A549 treated with CORT108297 at 1 μM for 4 hours (cell line): ENCODE results near the gene PSMA5. TPM values are rescaled to one million over a fixed set of nuclear protein-coding genes. Genes with fewer than 3 reads are reported as not detected.

Experiments
- total RNA-seq: library from RNA; stranded (reverse); fragments of 200-300 nt; extraction: Qiagen RNA extraction; gene quantifications from 5 replicates; pipeline ENCODE4 v1.2.3, GENCODE V29; 2022

PSMA5 gene
- total RNA-seq, result 101 to 118 TPM (median 107 TPM) in 5 replicates

DNA sequence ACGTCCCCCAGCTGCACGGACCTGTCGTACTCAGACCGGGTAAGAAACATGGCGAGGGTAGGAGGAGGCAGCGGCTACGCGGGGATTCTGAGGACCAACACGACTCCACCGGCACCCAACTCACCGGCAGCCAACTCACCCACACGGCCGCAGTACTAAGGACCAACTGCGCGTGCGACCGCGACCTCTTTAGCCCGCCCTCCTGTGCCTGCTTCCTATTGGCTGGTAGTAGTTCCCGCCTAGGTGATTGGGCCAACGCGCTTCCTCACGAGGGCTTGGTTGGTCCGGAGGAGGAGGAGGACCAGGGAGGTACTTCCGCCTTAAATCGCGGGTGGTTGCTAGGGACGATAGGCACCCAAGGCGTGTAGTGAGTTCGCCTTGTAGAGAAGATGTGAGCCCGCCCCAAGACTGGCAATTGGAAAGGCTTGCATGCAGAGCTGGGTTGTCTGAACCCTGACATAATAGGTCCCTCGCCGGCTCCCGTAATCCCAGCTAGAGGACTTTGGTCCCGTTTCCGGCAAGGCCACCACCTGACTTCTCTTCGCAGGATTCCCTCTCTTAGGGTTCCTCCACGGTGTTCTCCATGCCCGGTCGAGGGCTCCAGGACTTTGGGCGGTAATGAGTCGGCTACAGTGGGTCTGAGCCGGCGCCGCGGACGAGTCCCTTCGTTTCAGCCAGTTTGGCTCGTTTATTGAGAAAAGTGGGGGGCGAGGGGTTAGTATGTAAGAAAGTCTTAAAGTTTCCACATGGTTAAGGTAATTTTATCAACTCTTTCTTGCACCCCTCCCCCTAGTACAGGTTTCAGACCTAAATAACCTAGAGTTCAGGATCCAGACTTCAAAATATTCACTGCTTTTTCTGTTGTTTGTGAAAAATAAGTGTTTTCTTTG lies at the start of gene PSMA5:
TSS of gene PSMA5 (minus strand) at position 168 of the 890 bp plus-strand sequence. CDS start at position 50, 118 bp downstream.

DNA sequence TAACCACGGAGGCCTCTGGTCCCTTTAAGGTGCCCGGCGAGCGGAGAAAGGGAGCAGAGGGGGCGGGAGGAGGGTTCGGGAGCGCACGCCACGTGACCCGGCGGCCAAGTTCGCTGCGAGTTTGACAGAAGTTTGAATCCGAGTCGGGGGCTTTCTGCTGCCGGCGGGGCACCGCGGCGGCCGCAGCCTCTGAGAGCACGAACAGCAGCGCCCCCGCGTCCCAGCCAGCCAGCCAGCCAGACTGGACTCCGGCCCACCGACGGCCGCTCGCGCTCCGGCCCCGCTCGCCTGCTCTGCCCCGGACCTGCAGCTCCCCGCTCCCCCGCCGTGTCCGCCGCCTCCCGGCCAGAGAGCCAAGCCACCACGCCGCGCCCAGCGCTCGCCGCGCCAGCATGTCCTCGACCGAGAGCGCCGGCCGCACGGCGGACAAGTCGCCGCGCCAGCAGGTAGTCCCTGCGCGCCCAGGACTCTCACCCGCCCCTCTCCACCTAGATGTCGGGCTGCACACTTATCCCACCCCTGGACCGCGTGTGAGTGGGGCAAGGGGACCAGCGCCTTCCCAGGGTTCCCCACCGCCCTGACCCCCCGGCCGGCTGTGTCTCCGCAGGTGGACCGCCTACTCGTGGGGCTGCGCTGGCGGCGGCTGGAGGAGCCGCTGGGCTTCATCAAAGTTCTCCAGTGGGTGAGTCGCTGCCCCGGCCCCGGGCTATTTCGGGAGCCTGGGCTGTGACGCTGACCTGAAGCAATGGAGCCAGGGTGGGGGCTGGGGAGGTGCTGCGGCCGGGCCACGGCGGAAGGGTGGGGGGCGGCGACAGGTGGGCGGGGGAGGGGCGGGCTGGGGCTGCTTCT lies 40.4 kb upstream of the PSMA5 start, which contains the start of gene SYPL2:
TSS of gene SYPL2 (plus strand) at position 95 of the 849 bp plus-strand sequence. CDS start at position 393, 298 bp downstream.

DNA sequence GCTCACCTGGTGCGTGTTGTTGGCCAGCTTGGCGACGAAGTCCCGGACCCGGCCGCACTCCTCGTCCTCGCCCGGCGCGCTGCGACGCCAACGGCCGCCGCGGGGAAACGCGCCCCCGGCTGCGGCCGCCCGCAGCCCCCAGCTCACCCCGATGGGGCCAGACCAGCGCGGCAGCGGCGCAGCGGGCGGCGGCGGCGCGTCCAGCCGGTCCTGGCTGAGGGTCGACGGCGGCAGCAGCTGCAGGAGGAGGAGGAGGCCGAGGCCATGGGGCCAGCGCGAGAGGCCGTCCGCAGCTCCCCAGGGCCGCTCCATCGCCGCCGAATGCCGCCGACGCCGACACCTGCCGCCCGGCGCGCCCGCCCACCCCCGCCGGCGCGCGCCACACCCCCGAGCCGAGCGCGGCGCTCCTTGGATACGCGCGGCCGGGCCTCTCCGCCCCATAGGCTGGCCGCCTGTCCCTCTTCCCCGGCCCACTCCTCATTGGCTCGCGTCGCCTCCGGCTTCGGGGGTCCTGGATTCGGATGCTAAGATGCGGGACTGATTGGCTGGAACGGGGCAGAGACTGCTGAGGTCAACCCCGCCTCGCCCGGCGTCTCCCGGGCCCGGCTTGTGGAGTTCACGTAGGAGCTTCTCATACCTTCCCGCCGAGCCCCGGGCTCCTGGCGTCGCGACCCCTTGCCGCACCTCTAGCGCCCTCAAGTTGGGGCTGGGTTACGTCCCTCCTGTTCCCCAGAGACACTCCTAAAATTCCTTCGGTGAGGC lies 28.5 kb downstream of the PSMA5 start, which contains the start of gene SORT1:
TSS of gene SORT1 (minus strand) at position 338 of the 762 bp plus-strand sequence. CDS start at position 312, 26 bp downstream.

Other genes starting within 250 kb of the PSMA5 start
- 90.1 to 111 TPM (median 98.3 TPM) in 5 replicates for gene SARS1, start 212.5 kb downstream of the PSMA5 start, total RNA-seq
- 3.8 to 5.8 TPM (median 5.6 TPM) in 5 replicates for gene CELSR2, start 176.9 kb downstream of the PSMA5 start, total RNA-seq
- gene PSRC1, start 143.3 kb downstream of the PSMA5 start, total RNA-seq, result 18.1 to 27.7 TPM (median 25.9 TPM) in 5 replicates
- 0.37 TPM in 1 of 5 replicates, not detected in the others for gene MYBPHL, start 119.4 kb downstream of the PSMA5 start, total RNA-seq
- gene SORT1, start 28.5 kb downstream of the PSMA5 start, total RNA-seq, result 3.1 to 4.5 TPM (median 3.3 TPM) in 5 replicates
- gene SYPL2, start 40.1 kb upstream of the PSMA5 start, total RNA-seq, result 0.09 to 0.23 TPM (median 0.14 TPM) in 5 replicates
- 1.8 to 3.4 TPM (median 2.3 TPM) in 5 replicates for gene ATXN7L2, start 57.5 kb upstream of the PSMA5 start, total RNA-seq
- 3.8 to 5.8 TPM (median 4.6 TPM) in 5 replicates for gene CYB561D1, start 67.6 kb upstream of the PSMA5 start, total RNA-seq
- 0.84 to 1.3 TPM (median 1.2 TPM) in 5 replicates for gene AMIGO1, start 83.3 kb upstream of the PSMA5 start, total RNA-seq
- not detected in 5 replicates for gene GPR61, start 113.4 kb upstream of the PSMA5 start, total RNA-seq
- 4.5 to 5.8 TPM (median 5.0 TPM) in 5 replicates for gene GNAI3, start 122.2 kb upstream of the PSMA5 start, total RNA-seq
- gene GNAT2, start 193.2 kb upstream of the PSMA5 start, total RNA-seq, result 0.09 TPM in 1 of 5 replicates, not detected in the others
- 23.5 to 31.8 TPM (median 26.6 TPM) in 5 replicates for gene AMPD2, start 193.4 kb upstream of the PSMA5 start, total RNA-seq
- 8.7 to 10.2 TPM (median 9.7 TPM) in 5 replicates for gene GSTM4, start 229.7 kb upstream of the PSMA5 start, total RNA-seq
- gene GSTM2, start 241.6 kb upstream of the PSMA5 start, total RNA-seq, result 3.6 to 4.3 TPM (median 3.7 TPM) in 5 replicates